GM12874 (cell line): Measurements from ENCODE around the gene CCDC85B.

Experiments used
- CTCF ChIP-seq: IDR thresholded peaks from 2 replicates; pipeline ENCODE4 v1.5.1; 2011; ENCODE audit warnings: low read depth, mild to moderate bottlenecking, control low read depth, low read length, moderate library complexity; ENCODE audit not compliant: insufficient read depth

Gene CCDC85B

GRCh38 chr11:65890324-65891218 lies at the start of gene CCDC85B:
CCDC85B (plus strand) TSS chr11:65890673; CDS start chr11:65890784, 111 bp downstream.
- TF ChIP-seq CTCF, result 0 out of 2 replicates have a peak, but pooled peaks have one; percentile 4

- no peak for TF ChIP-seq CTCF
Measured at GRCh38 chr11:65842144-65842543, 48.3 kb upstream of the CCDC85B start.

- TF ChIP-seq CTCF, result no peak
Measured at GRCh38 chr11:65843811-65844210, 46.7 kb upstream of the CCDC85B start.

GRCh38 chr11:65844231-65844872 lies 46.1 kb upstream of the CCDC85B start:
- TF ChIP-seq CTCF, result no peak

- no peak for TF ChIP-seq CTCF
Measured at GRCh38 chr11:65847746-65848145, 42.7 kb upstream of the CCDC85B start.

- no peak for TF ChIP-seq CTCF
Measured at GRCh38 chr11:65849366-65849765, 41.1 kb upstream of the CCDC85B start.

- no peak for TF ChIP-seq CTCF
Measured at GRCh38 chr11:65849771-65850216, 40.7 kb upstream of the CCDC85B start.
